Subcutaneous adipose tissue (tissue), 4 donors: ENCODE measurements around the gene WASF2. TPM values are rescaled to one million over a fixed set of nuclear protein-coding genes. Genes with fewer than 3 reads are reported as not detected.

Experiments
- total RNA-seq, 4 donors: library from RNA; depleted of rRNA; stranded (reverse); fragments of >200 nt; gene quantifications; one replicate each; pipeline ENCODE4 v1.1.0, GENCODE V29; 2016
- TF ChIP-seq, protein P1 (sequence below): fragments of 450-650 bp; IDR thresholded peaks from one replicate; pipeline ENCODE4 v1.5.1; 2016; ENCODE audit warnings: low read depth, mild to moderate bottlenecking, control low read depth, antibody characterized with exemption, moderate library complexity

The WASF2 gene
- total RNA-seq, 4 donors from 2014 or later: 72.8 to 94.9 (median 80.9) TPM

DNA sequence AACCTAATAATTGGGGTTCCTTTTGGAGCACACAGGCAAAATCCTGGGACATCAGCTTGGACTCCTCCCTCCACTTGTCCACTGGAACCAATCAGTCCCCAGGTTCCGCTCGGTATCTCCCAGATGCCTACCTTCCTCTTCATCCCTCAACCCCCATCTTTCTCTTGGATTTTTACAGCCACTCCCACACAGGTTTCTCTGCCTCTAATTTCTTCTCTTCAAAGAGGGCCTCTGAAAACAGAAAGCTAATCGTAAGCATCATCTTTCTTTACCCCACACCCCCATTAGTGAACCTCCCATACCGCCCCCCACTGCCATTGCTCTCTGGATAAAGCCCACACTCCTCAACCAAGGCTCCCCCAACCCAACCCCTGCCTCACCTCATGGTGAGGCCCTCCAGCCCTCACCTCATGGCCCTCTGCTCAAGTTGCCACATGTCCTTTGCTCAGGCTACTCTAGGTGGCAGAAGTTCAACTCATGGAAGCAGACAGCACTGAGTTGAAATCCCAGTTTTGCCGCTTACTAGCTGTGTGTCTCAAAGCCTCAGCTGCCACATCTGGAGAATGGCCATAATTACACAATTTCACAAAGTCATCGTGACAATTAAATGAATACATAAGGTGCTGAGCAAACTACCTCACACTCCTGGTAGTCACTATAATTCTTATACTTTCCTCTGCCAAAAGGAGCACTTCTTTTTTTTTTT, 18.1 kb upstream of the WASF2 start:
- TF ChIP-seq, protein P1, sequence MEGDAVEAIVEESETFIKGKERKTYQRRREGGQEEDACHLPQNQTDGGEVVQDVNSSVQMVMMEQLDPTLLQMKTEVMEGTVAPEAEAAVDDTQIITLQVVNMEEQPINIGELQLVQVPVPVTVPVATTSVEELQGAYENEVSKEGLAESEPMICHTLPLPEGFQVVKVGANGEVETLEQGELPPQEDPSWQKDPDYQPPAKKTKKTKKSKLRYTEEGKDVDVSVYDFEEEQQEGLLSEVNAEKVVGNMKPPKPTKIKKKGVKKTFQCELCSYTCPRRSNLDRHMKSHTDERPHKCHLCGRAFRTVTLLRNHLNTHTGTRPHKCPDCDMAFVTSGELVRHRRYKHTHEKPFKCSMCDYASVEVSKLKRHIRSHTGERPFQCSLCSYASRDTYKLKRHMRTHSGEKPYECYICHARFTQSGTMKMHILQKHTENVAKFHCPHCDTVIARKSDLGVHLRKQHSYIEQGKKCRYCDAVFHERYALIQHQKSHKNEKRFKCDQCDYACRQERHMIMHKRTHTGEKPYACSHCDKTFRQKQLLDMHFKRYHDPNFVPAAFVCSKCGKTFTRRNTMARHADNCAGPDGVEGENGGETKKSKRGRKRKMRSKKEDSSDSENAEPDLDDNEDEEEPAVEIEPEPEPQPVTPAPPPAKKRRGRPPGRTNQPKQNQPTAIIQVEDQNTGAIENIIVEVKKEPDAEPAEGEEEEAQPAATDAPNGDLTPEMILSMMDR: no peak

DNA sequence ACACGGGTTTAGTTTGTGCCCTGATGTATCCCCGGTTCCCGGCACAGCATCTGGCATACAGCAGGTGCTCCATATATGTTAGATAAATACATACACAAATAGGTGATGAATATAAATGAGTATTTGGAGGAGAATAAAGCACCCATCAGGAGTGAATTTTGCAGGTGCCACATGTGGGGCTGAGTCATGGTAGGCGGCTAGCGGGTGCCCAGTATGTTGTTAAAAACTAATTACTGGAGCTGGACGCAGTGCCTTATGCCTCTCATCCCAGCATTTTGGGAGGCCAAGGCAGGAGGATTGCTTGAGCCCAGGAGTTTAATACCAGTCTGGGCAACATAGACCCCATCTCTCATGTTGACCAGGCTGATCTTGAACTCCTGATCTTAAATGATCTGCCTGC, 16.7 kb upstream of the WASF2 start:
- TF ChIP-seq, protein P1: no peak

DNA sequence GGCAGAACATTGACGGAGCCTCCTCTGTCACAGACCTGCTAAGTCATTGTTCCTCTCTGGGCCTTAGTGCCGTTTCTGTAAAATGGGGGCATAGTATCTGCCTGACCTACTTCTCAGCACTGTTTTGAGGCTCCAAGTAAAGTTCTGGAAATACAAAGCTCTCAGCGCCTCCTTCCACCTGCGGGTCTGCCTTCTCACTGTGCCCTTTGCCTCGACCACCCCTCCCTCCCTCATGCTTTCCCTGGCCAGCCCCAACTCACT, 15.4 kb upstream of the WASF2 start:
- TF ChIP-seq, protein P1: no peak

DNA sequence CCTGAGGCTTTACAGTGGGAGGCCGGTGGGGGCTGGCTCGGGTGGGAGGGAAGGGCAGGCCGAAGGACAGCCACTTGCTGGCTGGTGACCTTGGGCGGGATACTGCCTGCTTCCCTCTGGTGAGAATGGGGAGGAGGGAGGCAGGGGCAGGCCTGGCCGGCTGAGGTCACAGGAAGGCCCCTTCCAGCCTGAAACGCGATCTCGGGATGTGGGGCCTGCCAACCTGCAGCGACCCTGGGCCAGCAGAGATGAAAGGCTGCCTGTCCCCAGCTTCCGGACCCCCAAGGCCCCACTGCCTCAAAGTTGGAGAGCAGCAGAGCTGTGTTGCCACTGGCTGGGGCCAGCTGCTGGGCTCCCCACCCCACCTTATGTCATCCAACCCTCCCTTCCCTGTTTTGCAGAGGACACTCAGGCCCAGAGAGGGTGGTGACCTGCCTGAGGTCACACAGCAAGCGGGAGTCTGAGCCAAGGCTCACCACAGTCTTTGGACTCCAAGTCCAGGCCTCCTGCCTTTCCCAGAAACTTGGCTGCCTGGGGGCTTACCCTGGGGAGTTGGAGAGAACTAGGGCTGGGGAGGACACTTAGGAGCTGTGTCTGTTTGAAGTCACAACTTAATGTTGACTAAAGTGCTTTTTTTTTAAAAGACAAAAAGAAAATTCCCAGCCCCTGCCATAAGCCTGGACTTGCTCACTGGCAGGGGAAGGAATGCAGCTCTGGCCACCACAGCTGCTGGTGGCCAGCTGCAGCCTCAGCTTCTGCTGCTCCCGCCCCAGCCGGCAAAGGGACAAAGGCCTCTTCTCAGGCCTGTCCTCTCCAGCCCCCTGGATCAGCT, 14.8 kb upstream of the WASF2 start:
- TF ChIP-seq, protein P1: no peak

DNA sequence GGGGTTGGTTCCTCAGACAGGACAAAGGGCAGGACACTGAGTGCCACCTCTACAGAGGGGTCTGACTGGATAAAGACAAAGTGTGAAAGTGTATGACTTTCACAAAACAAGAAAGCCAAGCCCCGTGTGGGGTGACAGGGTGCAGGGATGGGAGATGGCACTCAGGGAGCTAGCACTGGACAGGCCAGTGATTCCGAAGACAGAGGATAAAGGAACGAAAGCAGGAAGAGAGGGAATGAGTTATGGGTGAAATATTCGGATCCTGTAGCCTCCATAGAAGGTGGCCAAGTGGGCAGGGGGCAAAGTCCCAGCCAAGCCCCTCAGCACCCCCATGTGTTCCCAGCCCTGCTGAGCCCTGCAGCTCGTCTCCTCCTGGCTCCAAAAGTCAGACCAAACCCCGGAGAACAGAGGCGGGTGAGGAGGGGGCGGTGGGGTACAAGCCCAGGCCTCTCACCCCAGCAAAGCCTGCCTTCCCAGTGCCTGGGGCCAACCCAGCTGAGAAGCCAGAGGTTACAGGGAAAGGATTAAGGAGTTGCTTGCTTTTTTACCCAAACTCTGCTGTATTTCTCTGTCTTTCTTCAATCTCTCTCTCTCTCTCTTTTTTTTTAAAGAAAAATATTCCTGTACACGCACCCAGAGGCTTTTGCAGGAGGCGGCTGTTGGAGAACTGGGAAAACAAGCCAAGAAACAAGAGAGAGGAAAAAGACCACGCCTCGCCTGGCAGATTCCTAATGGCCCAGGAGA, 14.0 kb upstream of the WASF2 start:
- TF ChIP-seq, protein P1: no peak

DNA sequence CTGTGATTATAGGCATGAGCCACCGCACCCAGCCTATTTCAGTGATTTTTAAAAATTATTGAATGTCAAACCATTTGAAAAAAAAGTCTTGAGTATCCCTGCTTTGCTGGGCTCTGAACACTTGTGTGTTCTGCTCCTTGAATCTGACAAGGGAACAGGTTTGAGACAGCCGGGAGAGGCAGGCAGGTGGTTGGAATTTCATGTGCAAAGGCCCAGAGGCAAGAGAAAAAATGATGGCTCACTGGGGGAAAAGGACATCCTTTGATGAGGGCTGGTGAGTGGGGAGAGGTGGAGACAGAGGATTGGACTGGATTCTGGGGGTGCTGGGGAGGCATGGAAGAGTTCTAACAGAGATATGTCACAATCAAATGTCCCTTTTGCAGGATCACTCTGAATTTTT, 13.1 kb upstream of the WASF2 start:
- TF ChIP-seq, protein P1: no peak

DNA sequence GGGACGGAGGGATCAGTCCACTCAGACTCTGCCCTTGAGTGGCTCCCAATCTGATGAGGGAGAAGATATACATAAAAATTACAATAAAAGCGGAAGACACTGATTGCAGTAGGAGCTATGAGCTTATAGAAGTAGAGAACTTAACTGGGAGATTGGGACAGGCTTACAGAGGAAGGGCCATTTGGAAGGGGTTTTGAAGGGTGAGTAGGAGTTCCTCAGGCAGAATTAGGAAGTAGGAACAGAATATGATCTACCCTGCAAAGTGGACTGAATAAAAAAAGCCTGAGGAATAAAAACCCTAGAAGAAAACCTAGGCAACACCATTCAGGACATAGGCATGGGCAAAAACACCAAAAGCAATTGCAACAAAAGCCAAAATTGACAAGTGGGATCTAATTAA, 9.2 kb upstream of the WASF2 start:
- TF ChIP-seq, protein P1: no peak
